ENCODE results near the gene SPEN.

- no peak for TF ChIP-seq CTCF (IDR thresholded peaks at IDR 0.05)
- peak in 1 of 2 donors; percentile 41 for TF ChIP-seq POLR2AphosphoS5 (IDR thresholded peaks at IDR 0.05; ENCODE audit: insufficient read depth in 1 of 2, low read depth in 1 of 2)
These were observed 47.3 kb upstream of the SPEN start for GRCh38 chr1:15799928-15800835.

Data from vagina (tissue), 2 donors.